Neural crest cell (in vitro differentiated cells): Measurements from ENCODE around the gene PHF2. TPM values are rescaled to one million over a fixed set of nuclear protein-coding genes. Genes with fewer than 3 reads are reported as not detected.

Experiments used
- DNase-seq: peaks from one replicate; pipeline ENCODE4 v3.0.0; 2021; ENCODE audit warnings: low read depth, mixed read lengths, low spot score
- H3K27ac Mint-ChIP-seq: one replicate; pipeline ENCODE4 v1.8.0; 2021; ENCODE audit warnings: mild to moderate bottlenecking, mixed read lengths; ENCODE audit not compliant: unreplicated experiment
- H3K27me3 Mint-ChIP-seq: 2 replicates; pipeline ENCODE4 v1.8.0; 2021; ENCODE audit warnings: low read depth, mild to moderate bottlenecking, mixed read lengths
- H3K36me3 Mint-ChIP-seq: 2 replicates; pipeline ENCODE4 v1.8.0; 2021; ENCODE audit warnings: low read depth, mild to moderate bottlenecking, mixed read lengths
- H3K4me1 Mint-ChIP-seq: 2 replicates; pipeline ENCODE4 v1.8.0; 2021; ENCODE audit warnings: mixed read lengths
- H3K4me3 Mint-ChIP-seq: one replicate; pipeline ENCODE4 v1.8.0; 2021; ENCODE audit warnings: mild to moderate bottlenecking, mixed read lengths
- H3K9me3 Mint-ChIP-seq: 2 replicates; pipeline ENCODE4 v1.8.0; 2021; ENCODE audit warnings: mixed read lengths
- total RNA-seq: library from RNA; stranded (reverse); gene quantifications from 2 replicates; pipeline ENCODE4 v1.2.1, GENCODE V29; 2021
- TF ChIP-seq, protein P1 (sequence below): fragments of 200-600 bp; sonication (generic); conservative IDR thresholded peaks from 2 replicates; pipeline ENCODE4 v1.5.0; 2021; ENCODE audit warnings: antibody characterized with exemption, mild to moderate bottlenecking

Gene PHF2
- total RNA-seq, 1 donor from 2014 or later = 34.4 TPM

- H3K36me3 Mint-ChIP-seq = peaks cover 11% of the 10 kb centered on the region
Observed at GRCh38 chr9:93546356-93546755, 30.0 kb upstream of the PHF2 start.

GRCh38 chr9:93549611-93550010, 26.8 kb upstream of the PHF2 start:
- no peaks in the 10 kb centered on the region for H3K9me3 Mint-ChIP-seq
- no peak for DNase-seq
- TF ChIP-seq, protein P1, sequence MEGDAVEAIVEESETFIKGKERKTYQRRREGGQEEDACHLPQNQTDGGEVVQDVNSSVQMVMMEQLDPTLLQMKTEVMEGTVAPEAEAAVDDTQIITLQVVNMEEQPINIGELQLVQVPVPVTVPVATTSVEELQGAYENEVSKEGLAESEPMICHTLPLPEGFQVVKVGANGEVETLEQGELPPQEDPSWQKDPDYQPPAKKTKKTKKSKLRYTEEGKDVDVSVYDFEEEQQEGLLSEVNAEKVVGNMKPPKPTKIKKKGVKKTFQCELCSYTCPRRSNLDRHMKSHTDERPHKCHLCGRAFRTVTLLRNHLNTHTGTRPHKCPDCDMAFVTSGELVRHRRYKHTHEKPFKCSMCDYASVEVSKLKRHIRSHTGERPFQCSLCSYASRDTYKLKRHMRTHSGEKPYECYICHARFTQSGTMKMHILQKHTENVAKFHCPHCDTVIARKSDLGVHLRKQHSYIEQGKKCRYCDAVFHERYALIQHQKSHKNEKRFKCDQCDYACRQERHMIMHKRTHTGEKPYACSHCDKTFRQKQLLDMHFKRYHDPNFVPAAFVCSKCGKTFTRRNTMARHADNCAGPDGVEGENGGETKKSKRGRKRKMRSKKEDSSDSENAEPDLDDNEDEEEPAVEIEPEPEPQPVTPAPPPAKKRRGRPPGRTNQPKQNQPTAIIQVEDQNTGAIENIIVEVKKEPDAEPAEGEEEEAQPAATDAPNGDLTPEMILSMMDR = no peak
- H3K27ac Mint-ChIP-seq = no peak overlapping the region
- peaks cover 9% of the 10 kb centered on the region for H3K4me1 Mint-ChIP-seq
- peaks cover 18% of the 10 kb centered on the region for H3K36me3 Mint-ChIP-seq
- no peak overlapping the region for H3K4me3 Mint-ChIP-seq
- H3K27me3 Mint-ChIP-seq = no peaks in the 10 kb centered on the region

More at GRCh38 chr9:93546356-93546755, 30.0 kb upstream of the PHF2 start:
- peaks cover 3% of the 10 kb centered on the region for H3K4me1 Mint-ChIP-seq
- TF ChIP-seq, protein P1 = no peak
- no peaks in the 10 kb centered on the region for H3K27me3 Mint-ChIP-seq
- H3K4me3 Mint-ChIP-seq = no peak overlapping the region
- no peaks in the 10 kb centered on the region for H3K9me3 Mint-ChIP-seq
- no peak overlapping the region for H3K27ac Mint-ChIP-seq
- DNase-seq = no peak

- Mint-ChIP-seq H3K4me3 (no peak overlapping the region), H3K4me1 (peaks cover 21% of the 10 kb centered on the region), H3K27me3 (no peaks in the 10 kb centered on the region), H3K27ac (no peak overlapping the region), H3K9me3 (no peaks in the 10 kb centered on the region), H3K36me3 (peaks cover 20% of the 10 kb centered on the region)
- DNase-seq = no peak
- TF ChIP-seq, protein P1 = no peak
Observed at GRCh38 chr9:93552923-93553322, 23.5 kb upstream of the PHF2 start.

DNA sequence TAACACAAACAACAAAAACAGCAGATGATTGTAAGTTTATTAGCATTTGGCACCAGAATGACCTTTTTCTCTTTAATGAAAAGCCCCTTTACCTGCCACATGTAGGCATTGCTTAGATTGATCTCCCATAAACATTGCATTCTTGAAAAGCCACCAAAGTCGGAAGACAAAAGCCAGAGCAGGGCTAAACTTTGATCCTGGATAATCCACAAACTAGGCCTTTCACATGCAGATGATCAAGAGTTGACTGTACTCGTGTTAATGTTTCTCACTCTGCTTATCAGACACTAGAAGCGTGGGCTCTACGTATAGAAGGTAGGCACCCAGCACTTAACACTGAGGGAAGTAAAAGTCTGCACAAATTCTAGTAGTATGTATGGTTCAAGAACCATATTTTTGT, 21.0 kb upstream of the PHF2 start:
- Mint-ChIP-seq H3K27me3 (no peaks in the 10 kb centered on the region), H3K4me3 (no peak overlapping the region), H3K36me3 (peaks cover 22% of the 10 kb centered on the region), H3K27ac (no peak overlapping the region), H3K4me1 (peaks cover 18% of the 10 kb centered on the region), H3K9me3 (no peaks in the 10 kb centered on the region)
- no peak for DNase-seq
- TF ChIP-seq, protein P1 = no peak

GRCh38 chr9:93557366-93558137, 18.8 kb upstream of the PHF2 start:
- TF ChIP-seq, protein P1 = no peak
- Mint-ChIP-seq H3K4me1 (peaks cover 18% of the 10 kb centered on the region), H3K9me3 (no peaks in the 10 kb centered on the region), H3K27me3 (no peaks in the 10 kb centered on the region), H3K4me3 (no peak overlapping the region), H3K36me3 (peaks cover 16% of the 10 kb centered on the region), H3K27ac (peak overlapping the region; percentile 12)
- no peak for DNase-seq
